Pons (tissue), 1 donor: ENCODE data around the gene MXD4.

Source experiments
- DNase-seq: peaks from one replicate; pipeline ENCODE4 v3.0.0-alpha.2; 2016; ENCODE audit warnings: low spot score

Gene MXD4

GRCh38 chr4:2262145-2262943 lies 435 bp upstream of the MXD4 start:
- DNase-seq: peak; percentile 99

DNA sequence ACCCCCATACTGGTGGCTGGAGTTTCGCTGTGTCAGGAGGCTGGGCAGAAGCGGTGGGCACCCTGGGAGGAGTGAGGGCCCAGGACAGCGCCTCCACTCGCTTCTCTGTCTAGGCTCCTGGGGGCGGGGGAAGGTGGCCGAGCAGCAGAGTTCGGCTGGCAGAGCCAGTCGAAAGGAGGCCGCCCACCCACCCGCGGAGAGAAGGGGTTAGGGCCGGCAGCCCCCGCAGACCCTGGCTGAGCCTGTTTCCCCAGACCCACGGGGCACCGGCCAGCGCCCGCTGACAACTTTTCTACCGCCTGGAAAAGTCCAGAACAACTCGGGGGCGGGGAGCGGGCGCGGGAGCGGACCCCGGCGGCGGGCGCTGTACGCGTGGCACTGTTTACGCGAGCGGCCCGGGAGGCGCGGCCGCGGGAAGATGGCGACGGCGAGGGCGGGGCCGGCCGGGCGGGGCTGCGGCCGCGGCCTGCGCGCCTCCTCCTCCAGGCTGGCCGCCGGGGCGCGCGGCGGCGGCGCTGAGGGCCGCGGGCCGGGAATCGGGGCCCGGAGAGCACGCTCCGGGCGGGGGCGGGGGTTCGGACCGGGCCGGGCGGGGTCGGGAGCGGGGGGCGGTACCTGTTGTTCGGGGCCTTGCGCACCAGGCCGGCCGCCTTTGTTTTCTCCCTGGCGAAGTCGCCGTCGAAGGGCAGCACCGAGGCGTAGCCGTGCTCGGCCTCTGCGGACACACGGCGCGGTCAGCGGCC lies 628 bp downstream of the MXD4 start:
- no peak for DNase-seq

DNA sequence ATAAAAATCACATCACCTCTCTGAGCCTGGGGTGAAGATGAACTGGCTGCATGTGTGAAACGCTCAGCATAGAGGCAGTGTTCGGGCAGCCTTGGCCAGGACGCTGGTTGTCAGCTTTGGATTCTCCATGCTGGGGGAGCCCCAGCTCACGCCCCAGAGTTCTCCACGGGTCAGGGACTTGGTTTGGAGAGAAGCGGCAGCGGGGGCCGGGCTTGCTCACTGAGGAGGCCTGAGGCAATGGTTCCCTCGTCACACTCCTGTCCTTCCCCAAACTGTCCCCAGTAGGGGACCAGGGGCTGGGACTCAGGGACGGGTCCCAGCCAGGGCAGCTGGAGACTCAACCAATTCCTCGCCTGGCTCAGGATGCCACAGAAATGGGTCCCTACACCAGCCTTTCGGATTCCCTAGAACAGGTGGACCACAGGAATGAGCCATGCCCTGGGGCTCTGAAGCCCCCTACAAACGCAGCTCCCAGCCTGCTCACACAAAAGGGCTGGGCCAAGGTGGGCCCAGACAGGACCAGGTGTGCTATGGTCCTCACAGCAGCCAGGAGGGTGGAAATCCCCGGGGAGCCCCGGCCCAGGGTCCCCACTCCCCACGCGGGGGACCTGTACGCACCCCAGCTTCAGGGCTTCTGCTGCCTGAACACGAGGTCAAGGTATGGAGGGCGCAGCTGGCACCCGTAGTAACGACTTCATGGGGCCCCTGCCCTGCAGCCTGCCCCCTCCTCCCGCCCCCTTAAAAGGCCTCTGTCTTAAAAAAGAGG lies 1.4 kb downstream of the MXD4 start:
- DNase-seq: no peak

DNA sequence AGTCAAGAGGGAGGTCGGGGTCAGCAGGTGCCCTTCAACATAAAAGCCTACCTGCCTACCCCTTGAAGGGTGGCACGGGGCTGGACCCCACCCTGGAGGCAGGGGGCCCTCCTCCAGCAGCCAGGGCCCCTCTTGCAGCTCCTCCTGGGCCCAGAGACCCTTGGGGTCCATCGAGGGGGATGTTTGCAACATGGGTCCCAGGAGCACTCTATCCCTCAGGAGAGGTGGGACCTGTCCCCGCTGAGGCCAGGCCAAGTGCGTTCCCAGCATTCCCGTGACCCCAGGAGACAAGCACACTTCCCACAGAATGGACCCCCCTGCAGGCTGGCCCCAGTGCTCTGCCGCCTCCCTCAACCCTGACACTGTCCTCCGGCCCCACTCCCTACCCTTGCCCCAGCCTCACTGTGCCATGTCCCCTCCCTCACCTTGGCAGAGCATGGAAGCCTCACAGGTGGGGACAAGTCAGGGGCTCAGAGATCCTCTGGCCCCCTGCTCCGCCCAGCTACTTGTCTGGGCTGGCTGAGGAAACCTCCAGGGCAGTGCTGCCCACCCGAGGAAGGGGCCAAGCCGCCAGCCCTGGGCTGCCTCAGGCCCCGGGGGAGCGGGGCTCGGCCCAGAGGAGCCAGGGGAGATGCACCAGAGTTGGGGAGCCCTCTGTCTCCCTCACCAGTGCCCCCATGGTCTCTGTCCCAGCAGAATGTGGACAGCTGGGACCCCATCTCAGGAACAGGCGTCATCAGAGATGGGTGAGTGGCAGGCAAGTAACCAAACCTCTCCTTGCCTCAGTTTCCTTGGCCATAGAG lies 2.2 kb downstream of the MXD4 start:
- no peak for DNase-seq

DNA sequence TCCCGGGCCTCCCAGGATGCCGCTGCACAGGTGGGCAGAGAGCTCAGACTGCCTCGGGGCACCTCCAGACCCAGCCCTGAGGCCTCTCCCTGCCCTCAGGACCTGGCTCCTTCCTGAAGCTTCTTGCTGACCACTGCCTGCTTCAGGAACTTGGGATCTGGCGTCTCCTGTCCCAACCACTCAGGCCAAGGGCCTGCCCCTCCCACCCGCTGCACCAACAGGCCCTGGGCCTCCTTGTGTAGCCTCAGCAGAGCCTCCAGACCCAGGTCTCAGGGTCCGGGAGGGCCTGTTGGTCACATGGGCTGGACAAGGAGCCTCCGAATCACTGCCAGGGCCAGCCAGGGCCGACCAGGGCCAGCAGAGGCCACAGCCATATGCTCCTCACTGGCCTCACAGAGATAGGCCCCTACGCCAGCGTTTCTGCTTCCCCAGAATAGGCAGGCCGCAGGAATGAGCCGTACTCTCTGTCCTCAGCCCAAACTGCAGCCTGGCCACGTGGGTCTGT lies 2.8 kb downstream of the MXD4 start:
- no peak for DNase-seq

DNA sequence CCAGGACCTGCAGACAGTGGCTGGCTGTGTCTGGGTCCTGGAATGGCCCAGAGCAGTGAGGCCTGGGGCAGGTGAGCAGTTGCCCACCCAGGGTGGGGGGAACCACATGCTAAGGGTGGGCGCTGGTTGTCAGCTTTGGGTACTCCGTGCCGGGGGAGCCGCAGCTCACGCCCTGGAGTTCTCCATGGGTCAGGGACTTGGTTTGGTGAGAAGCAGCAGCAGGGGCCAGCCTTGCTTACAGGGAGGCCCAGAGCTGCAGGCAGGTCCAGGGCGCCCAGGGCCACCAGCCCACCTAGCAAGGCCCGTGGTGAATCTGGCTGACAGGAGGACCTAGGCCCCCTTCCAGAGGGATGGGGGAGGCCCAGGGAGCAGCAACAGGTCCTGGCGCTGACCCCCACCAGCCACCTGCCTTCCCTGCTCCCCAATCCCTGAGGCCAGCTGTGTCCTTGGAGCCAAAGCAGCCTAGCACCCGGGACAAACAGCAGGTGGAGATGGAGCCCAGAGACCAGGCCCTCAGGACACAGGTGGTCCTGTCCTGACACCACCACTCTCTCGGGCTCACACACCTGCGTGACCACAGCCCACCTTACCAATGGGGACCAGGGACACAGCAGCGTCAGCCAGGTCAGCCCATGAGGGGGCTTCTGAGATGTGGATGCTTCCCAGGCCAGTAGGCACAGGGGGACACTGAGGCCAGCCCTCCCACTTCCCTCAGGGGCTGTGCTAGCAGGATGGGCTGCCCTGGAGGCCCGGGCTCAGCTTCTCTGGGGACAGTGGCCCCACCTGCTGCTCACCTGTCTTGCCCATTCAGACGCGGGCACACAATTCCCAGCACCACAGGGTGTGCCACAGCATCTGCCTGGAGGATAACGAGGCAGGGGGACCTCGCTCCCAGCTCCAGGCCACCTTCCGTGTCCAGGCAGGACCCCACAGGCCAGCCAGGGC lies 3.5 kb downstream of the MXD4 start:
- DNase-seq: no peak

GRCh38 chr4:2257361-2258081 lies 4.4 kb downstream of the MXD4 start:
- DNase-seq: no peak

- no peak for DNase-seq
Observed at GRCh38 chr4:2256781-2257191, 5.1 kb downstream of the MXD4 start.

DNA sequence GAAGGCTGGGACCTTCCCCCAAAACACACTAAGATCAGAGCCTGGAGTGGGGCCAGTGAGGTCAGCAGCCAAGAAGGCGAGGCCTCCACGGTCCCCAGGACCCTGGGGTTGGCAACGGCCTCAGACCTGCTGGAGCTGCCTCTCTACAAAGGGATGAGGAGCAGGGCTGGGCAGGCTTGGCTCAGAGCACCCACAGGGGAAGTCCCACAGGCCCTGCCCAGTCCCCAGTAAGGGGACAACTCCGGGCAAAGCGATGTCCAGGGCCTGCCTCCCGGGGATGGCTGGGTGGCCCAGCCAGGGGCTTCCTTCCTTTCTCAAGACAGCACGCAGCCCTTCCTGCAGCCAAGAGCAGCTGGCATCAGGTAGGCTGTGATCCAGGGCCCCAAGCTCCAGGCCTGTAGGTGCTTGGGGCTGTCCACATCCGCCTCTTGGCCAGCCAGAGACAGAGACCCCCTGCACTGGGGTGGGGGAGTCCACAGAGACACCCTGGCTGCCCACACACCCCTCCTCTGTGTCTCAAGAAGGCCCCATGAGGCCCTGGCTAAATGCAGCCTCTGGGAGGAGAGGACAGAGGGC lies 5.7 kb downstream of the MXD4 start:
- no peak for DNase-seq

GRCh38 chr4:2255501-2256155 lies 6.3 kb downstream of the MXD4 start:
- no peak for DNase-seq

DNA sequence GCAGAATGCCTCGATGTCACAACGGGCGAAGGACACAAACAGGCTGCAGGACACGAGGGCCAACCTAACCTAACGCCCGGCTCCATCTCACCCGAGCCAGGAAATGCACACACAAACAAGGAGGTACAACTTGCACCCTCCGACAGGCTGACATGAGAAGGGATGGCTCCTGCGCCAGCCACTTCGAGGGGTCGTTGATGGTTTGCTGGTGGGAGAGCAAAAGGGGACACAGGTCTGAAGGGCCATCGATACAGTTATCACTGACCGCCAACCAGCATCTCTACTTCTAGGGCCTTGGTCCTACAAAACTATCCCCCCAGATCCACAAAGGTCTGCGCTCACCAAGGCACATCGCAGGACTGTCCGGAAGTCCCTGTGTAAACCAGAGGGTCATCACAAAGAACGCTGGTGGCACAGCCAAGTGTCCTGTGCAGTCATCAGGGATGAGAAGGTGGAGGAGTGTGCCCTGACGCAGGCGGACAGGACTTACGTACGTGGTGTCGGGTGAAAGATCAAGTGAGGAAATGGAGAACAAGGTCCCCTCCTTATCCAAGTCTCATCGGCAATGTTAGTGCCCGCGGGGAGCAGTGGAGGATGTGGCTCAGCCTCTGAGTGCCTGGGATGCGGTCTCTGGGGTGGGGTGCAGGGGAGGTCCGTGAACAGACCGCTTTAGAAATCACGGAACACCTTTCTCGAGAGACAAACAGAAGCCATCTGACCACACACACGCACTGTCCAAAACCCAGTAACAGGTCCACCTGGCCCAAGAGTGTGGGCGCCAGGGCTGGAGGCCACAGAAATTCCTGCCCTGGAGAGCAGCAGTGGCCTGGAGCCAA lies 7.0 kb downstream of the MXD4 start:
- no peak for DNase-seq

DNA sequence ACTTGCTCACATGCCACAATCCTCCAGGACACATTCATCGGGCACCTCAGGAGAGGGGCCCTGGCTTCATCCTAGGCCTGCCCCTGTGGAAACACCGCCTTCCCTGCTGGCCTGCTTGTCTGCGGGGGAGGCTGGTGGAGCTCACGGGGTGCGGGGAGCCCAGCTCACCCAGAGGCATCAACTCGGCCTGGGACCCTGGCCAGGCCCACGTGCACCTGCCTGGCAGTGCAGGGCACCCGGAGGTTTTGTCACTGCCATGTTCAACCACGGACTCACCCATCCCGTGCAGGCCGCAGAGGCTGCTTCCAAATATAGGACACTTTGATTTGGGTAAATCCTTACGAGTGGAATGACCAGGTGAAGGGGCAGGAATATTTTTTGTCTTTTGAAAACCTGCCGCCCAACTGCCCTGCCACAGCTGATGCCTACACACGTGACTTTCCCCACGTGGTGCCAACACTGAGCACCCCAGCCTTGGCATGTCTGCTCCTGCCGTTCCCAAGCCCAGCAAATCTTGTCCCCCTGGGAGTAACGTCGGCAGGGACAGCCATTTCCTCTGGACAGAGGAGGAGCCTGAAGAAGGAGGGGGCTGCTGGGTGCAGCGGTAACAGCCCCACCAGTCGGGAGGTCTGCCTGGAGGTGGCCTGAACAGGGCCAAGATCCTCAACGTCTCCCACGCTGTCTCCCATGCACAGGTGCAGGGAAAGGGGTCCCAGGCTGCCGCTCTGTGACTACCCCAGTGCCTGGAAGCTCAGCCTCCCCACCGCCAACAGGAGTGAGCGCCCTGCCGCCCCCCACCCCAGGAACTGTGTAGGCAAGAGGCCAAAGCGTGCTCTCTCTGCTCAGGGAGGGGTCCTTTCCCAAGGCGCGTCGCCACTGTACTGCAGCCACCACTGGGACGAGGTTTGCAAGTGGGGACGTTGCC lies 8.5 kb downstream of the MXD4 start:
- DNase-seq: no peak

GRCh38 chr4:2252530-2253091 lies 9.3 kb downstream of the MXD4 start:
- DNase-seq: no peak

DNA sequence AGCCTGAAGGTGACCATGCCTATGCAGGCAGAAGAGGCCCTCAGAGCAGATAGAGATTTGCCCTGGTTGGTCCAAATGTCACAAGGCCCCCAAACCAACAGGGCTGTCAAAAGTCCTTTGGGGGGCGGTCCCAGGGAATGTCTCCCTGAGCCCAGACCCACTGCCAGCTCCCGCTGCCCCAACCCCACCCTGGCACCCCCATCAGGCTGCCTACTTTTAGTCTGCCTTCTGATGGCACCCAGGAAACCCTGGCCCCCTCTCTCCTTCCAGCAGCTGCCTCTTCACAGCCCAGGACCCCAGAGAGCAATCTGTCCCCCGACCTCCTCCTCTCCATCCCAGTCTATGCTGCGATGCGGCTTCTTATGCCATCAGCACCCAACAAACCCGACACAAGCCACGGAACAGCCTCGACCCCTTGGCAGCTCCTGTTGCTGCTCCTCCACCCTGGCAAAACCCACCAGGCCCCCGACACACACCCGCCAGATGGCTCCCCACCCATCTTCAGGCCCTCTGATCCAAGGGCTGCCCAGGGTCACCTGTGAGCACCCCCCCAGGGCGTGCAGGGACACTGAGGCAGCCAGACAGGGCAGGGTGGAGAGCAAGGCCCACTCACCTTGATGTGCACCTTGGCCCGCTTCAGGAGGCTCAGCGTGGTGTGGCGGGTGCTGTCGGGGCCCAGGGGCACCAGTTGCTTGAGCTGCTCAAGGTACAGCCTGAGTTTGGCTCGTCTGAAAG lies 9.9 kb downstream of the MXD4 start:
- DNase-seq: no peak

DNA sequence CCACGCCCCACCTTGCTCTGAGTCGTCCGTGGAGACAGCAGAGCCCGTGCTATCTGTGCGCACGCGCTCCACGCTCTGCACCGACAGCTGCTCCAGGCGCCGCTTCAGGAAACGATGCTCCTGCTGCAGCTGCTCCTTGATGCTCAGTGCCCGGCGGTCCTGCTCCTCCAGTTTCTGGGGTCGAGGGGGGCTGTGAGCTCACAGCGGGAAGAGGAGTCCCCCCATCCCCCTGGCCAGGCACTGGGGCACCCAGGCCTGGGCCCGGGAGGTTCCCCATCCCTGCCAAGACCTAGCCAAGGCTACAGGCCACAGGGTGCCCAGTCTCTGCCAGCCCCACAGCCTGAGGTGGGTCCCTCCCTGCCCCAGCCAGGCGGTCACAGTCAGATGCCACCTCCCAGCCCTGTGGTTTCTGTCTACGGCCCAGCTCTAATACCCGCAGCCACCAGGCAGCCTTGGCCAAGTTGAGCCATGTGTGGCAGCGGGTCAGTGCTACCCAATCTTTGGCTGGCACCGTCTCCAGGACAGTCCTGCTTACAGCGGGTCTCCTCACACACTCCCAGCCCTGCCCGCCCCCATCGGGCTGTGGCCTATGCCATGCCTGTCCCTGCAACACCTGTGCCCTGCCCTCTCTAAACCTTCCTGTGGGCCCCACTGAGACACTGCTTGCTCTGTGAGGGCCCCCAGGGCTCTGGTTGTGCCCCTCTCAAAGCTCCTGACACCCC lies 10.7 kb downstream of the MXD4 start:
- DNase-seq: no peak
